COLO668 (cell line): ENCODE results near the gene LRP3.

ENCODE experiments used
- DNase-seq: peaks from one replicate; lab custom pipeline; 2025; ENCODE audit not compliant: unreplicated experiment; lab: John Stamatoyannopoulos, UW

Gene LRP3

GRCh38 chr19:33235269-33235995, 41.3 kb downstream of the LRP3 start:
- peak; percentile 64 for DNase-seq

GRCh38 chr19:33235996-33236350, 41.8 kb downstream of the LRP3 start:
- DNase-seq: no peak

GRCh38 chr19:33236696-33237390, 42.7 kb downstream of the LRP3 start:
- no peak for DNase-seq

GRCh38 chr19:33238481-33239149, 44.5 kb downstream of the LRP3 start:
- DNase-seq: no peak

- no peak for DNase-seq
Measured at GRCh38 chr19:33239223-33239975, 45.3 kb downstream of the LRP3 start.

- no peak for DNase-seq
Measured at GRCh38 chr19:33240181-33240771, 46.1 kb downstream of the LRP3 start.

GRCh38 chr19:33241091-33241529, 47.0 kb downstream of the LRP3 start:
- DNase-seq: no peak

- DNase-seq: no peak
Measured at GRCh38 chr19:33241530-33242101, 47.5 kb downstream of the LRP3 start.

GRCh38 chr19:33242131-33242530, 48.0 kb downstream of the LRP3 start:
- DNase-seq: no peak

- DNase-seq: no peak
Measured at GRCh38 chr19:33242911-33243310, 48.8 kb downstream of the LRP3 start.

- peak; percentile 10 for DNase-seq
Measured at GRCh38 chr19:33245948-33246708, 52.0 kb downstream of the LRP3 start.

- no peak for DNase-seq
Measured at GRCh38 chr19:33246709-33247440, 52.7 kb downstream of the LRP3 start.

GRCh38 chr19:33247441-33247819, 53.3 kb downstream of the LRP3 start:
- DNase-seq: no peak

GRCh38 chr19:33248104-33248503, 54.0 kb downstream of the LRP3 start:
- DNase-seq: no peak

- DNase-seq: no peak
Measured at GRCh38 chr19:33248553-33248953, 54.4 kb downstream of the LRP3 start.

- peak; percentile 8 for DNase-seq
Measured at GRCh38 chr19:33248954-33249613, 55.0 kb downstream of the LRP3 start.

- DNase-seq: no peak
Measured at GRCh38 chr19:33249740-33250366, 55.7 kb downstream of the LRP3 start.

GRCh38 chr19:33250500-33250899, 56.4 kb downstream of the LRP3 start:
- DNase-seq: no peak
